ENCODE results near the gene PROK1.
A peak's percentile ranks its signal among the peaks of the same experiment; 100 is the strongest.

The PROK1 gene

DNA sequence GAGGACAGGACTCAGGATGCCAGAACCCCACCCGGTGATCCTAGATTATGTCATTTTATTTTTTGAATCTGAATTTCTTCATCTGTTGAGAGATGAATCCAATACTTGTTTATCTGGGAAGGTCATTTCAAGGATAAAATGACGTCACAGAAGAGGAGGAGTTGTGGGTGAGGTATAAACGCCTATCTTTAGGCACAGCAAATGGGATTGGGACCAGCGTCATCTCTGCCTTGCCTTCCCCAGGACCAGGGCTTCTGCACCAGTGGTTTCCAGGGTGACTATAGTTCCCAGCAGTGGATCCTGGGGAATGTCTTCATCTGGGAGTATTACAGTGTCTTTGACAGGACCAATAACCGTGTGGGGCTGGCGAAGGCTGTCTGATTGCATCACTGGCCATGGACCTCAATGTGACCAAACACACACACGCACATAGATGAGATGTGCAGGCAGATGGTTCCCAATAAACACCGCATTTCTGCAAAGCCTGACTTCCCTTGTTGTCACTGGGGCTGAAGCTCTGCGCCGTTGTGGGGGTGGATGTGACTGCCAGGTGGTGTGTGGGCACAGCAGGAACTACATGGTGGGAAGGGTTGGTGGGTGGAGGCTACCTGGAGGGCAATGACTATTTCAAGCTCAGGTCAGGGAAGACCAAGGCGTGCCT, 40.0 kb downstream of the PROK1 start:
- FAIRE-seq: no peak

DNA sequence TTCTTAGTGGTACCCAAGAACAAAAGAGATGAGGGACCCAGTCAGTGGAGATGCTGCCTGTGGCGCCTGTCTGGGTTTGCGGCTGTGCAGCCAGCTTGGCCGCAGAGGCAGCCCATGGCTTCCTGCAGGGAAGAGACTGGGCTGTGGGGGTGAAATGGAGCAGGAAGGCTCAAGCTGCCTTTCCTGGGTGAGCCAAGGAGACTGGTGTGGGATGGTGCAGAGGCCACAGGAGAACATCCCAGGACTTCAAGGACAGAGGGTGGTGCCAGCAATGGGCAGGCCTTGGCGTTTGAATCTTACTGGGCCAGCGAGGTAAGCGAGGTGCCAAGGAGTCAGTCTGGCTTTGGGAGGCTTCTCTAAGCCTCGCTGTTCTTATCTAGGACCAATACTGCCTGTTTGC, 41.6 kb downstream of the PROK1 start:
- FAIRE-seq: no peak

DNA sequence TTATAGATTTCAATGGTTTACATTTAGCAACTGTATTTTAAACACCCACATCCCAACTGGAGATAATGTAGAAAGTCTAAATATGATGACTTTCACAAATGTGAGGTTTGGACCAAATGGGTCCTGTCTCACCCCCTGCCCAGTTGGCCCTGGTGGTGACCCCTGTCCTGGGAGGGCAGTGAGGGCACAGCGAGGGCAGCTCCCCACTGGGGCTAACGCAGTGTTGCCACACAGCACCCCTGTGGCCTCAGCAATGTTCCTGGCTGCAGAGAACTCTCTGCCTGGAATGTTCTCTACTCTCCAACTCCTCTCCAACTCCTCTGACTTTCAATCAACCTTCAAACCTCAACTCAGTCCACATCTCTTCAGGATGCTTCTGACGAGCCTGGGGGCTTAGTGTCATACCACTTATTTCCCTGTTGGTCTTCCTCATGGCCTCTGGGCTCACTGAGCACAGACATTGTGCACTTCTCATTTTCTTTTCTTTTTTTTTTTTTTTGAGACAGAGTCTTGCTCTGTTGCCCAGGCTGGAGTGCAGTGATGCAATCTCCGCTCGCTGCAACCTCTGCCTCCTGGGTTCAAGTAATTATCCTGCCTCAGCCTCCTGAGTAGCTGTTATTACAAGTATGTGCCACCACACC, 42.2 kb downstream of the PROK1 start:
- FAIRE-seq: no peak

DNA sequence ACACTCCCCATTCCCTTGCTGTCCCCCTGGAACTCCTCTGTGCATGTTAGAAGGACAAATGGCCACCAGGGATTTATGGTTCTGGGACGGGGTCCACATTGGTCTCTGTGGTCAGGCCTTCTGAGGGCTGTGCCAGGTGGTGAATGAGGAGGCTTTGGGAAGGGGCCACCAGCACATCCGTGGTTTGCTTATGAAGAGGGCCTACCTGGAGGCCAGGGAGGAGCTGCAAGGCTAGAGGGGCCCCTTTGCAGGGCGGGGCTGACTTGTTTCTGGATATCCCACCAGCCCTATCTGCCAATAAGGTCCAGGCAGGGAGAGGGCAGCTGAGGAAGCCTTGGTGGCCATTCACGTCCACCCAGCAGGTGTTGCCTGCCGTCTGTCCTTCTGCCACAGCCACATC, 43.1 kb downstream of the PROK1 start:
- no peak for FAIRE-seq

DNA sequence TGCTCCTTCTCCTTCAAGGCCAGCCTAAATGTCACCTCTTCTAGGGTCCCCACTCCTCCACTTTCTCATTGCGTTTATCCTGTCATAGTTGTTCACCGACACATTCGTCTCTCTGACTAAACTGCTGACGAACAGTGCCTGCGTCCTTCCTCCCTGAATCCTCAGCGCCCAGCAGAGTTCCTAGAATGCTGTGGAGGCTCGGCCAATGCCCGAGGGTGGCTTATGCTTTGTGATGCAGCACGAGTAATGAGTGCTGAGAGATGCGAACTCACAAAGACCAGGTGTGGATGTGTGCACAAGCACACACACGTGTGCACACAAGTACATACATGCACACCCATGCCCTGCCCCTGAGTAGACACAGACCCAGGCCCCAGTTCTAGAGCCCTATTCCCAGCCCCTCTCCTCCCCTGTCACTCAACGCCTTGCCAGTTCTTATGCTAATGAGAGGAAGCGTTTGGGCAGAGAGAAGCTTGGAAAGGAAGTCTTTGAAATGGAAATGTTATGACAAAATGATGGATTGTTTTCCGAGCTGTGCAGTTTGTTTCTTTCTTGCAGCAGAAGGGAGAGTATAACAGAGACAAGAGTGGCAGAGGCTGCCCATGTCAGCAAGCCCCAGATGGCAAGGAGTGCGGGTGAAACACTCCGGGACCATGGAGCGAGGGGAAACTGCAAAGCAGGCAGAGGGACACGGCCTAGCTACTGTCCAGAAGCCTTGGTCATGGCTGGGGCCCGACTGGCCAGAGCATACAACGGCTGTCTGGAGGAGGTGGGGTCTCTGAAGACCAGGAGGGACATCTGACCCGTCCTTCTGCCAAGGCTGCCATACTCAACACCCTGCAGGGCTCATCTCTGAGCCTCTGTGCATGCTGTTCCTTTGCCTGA, 43.8 kb downstream of the PROK1 start:
- FAIRE-seq: no peak

DNA sequence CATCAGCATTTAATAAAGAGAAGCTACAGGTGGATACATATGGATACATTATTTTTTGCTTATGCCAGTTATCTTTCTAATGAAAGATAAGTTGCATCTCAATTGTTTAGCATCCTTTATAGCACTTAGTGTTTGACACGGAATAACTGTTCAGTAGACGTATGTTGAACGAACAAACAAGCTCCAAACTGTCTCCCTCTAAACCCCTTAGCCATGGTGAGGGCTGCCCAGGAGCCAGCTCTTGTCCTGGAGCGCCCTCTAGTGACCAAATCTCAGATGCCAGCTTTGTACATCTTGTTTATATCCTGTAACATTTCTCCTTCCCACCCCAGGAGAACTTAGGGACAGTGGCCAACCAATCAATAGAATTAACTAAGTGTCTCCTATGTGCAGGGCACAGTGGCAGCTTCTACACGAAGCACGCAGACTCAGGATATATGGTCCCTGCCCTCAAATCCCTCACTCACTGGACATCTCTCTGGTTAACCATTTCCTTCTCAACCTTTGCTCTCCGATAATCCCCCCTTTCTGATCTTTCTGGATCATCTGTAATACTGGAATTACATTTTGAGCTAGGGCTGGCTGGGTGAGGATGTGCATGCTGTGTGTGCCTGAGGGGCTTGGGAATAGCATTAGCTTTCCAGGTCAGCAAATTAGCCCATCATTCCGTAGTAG, 45.1 kb downstream of the PROK1 start:
- FAIRE-seq: peak; percentile 68

DNA sequence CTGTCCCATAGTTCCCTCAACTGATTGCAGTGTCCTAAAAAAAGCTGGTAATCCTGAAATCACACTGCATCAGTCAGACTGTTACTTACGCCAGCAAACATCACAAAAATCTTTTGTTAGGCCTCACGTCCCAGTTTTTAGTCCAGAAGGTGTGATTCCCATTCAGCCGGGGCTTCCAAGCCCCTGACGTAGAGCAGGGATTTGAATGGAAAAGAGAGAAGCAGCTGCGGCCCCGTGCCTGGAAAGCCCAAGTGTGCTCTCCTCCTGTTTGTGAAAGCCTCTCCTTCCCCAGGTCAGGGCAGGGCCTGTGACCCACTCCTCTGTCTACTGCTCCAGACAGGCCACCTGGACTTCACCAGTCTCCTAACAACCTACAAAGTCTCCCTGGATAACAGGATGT, 47.3 kb downstream of the PROK1 start:
- FAIRE-seq: no peak

DNA sequence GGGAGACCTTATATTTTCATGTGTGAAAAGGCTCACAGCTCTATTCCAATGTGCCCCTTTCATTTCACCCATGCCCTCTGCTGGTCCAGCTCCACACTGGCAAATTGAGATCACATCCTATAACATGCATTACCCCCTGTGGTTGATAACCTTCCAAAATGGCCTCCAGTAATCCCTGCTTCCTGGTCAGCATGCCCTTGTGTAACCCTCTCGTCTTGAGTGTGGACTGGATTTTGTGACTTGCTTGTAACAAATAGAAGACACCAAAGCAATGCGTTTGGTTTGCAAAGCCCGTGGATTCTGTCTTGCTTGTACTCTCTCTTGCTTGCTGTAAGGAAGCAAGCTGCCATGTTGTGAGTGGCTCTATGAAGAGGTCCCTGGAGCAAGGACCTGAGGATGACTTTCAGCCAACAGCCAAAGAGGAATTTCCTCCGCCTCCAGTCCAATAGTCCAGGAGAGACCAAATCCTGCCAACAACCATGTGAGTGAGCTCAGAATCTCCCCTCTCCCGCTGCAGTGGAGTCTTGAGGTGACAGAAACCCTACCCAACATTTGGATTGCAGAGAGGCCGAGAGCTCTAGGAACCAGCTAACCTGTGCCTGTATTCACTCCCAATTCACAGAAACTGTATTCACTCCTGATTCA, 50.7 kb downstream of the PROK1 start:
- no peak for FAIRE-seq

DNA sequence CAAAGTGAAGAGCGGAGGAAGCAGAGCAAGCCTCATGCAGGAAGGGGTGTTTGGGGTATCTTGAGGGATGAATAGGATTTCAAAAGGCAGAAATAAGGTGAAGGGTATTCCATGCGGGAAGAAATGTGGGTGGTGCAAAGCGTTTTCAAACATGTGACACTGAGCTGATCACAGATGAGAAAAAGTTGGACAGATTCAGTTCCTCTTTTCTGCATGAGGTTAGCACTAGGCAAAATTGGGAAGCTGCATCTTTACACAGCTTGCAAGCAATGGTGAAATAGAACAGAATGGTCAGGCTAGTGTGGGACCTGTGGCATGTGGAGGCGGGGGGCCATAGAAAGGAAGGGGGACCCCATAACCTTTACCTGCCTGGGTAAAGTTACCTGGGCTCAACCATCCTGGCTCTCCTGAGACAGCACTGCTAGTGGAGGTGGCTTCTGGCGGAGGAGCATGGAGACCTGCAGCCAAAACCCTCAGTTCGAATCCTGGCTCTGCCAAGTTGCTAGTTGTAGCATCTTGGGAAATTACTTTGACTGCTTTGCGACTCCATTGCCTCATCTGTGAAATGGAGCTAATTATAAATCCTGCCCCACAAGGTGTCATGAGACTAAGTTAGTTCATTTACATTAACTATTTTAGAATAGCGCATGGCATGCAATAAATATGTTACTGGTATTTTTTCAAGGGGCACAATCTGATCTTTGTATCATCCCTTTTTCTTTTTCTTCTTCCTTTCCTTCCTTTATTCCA, 51.6 kb downstream of the PROK1 start:
- no peak for FAIRE-seq

DNA sequence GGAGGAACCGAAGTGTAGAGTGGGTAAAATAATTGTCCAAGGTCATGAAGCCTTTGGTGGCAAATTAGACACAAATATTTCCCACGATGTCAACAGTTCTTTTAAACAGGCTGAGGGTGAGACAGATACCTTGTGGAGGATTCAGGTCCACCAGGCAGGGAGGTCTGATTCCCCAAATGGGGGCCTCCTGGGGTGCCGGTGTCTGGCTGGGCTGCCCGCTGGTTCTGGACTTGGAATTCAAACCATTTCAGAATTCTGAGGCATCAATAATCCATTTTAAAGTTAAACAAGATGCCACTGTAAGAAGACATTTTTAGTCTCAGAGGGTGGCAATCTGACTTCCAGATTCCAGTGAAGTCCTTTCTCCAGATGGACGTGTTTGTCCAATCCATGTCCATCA, 52.5 kb downstream of the PROK1 start:
- FAIRE-seq: no peak

DNA sequence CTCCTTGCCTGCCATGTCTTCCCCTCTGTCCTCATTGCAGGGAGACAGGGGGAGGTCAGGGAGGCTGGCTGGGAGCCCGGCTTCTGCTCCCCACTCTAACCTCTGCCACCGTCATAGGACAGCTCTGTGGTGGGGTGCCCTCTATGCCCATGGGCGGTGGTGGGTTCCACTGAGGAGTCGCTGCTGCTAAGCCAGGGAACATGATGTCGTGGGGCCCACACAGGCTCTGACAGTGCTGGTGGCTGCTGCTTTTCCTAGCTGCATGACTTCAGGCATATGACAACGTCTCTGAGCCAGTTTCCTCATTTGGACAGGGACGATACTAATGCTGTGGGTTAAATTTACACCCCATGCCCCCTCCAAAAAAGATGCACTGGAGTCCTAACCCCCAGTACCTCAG, 53.3 kb downstream of the PROK1 start:
- FAIRE-seq: no peak

DNA sequence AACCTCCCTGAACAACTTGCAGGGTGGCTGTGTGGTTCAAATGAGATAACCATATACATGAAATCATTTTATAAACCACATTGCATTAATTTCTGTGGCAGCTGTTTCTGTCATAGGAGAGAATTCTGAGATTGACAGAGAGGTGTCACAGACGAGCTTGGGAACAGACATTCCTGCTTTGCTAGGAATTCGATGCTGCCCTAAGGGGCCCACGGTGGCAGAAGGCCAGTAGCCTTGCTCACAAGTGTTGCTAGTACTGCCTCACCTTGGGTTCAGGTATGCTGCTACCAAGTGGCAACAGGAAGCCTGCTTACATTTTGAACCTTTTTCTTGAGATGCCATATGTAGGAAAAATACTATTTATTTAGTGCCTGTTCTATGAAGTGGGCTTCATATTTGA, 54.6 kb downstream of the PROK1 start:
- no peak for FAIRE-seq

DNA sequence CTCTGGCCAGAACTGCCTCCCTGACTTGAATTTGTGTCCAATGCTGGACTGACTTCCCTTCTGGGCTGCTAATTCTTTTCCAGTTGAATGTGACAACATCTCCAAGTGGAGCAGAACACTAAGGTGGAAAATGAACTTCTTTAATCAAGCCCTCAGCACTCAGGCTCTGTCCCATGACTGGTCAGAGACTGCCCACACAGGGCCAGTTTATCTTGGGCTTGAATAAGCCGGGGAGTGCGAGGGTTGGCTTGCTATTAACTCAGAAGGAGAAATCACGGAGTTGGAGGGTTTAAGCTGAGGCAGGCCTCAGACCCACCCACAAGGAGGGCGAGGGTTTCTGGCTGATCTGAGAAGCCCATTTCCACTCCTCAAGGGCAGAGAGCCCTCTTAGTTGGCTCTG, 55.6 kb downstream of the PROK1 start:
- no peak for FAIRE-seq

Data from G401.6 (cell line).